Measurements from ENCODE around the gene TMEM86A. TPM values are rescaled to one million over a fixed set of nuclear protein-coding genes. Genes with fewer than 3 reads are reported as not detected.
A peak's percentile ranks its signal among the peaks of the same experiment; 100 is the strongest.

Gene TMEM86A
- total and polyA plus RNA-seq, 2 of the 13 experiments (the other 11 are each of a cell fraction or from before 2014, with no cell fraction given) = 0.03 to 0.07 TPM

DNA sequence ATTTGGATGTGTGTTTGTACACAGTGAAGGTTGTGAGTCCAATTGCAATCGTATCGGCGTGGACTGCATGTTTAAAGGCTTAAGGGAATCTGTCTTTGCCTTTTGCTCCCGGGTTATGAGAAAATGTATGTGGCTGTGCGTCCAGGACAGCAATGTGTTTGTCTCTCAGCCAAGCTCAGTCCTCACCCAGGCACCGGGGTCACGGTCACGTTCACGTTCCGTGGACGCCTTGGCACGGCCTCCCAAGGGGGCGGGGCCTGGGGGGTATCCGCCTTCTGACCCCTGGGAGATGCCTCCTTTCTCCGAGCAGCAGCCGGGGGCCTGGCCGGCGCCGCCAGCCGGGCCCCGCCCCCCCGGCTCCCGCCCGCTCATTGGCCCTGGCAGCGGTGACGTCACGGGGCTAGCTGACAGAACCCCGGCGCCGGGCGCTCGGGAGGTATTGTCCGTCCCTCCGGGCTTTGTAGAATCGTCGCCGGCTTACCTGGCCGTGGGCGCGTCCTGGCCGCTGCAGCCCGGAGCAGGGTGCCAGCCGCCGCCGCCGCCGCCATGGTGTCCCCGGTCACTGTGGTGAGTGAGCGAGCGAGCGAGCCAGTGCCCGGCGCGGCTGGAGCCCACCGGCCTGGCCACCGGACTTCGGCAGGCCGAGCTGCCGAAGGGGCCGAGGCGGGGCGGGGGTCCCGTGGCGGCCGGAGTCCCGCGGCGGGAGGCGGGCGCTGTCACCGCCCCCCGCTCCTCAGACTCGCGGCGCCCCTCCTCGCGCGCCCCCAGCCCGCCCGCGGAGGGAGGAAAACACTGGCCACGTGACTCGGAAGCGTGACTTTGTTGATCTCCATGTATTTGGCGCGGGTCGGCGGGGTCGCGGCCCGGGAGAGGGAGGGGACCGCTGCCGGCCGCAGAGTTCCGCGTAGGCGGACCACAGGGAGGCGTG lies at the start of gene TMEM86A (continued):
- TF ChIP-seq, protein P1, sequence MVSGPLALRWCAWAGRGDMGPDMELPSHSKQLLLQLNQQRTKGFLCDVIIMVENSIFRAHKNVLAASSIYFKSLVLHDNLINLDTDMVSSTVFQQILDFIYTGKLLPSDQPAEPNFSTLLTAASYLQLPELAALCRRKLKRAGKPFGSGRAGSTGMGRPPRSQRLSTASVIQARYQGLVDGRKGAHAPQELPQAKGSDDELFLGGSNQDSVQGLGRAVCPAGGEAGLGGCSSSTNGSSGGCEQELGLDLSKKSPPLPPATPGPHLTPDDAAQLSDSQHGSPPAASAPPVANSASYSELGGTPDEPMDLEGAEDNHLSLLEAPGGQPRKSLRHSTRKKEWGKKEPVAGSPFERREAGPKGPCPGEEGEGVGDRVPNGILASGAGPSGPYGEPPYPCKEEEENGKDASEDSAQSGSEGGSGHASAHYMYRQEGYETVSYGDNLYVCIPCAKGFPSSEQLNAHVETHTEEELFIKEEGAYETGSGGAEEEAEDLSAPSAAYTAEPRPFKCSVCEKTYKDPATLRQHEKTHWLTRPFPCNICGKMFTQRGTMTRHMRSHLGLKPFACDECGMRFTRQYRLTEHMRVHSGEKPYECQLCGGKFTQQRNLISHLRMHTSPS (CRISPR knock-in tag; IDR thresholded peaks at IDR 0.05; ENCODE audit: low read depth) = no peak
- no peak for TF ChIP-seq ZNF792 (CRISPR knock-in tag; IDR thresholded peaks at IDR 0.05)
- TF ChIP-seq MIER2 (CRISPR knock-in tag; IDR thresholded peaks at IDR 0.05) = no peak
- 0 out of 2 replicates have a peak, but pooled peaks have one; percentile 44 for TF ChIP-seq ZNF256 (CRISPR knock-in tag; conservative IDR thresholded peaks at IDR 0.05)
- TF ChIP-seq NCOA1 (CRISPR knock-in tag; IDR thresholded peaks at IDR 0.05) = no peak
- TF ChIP-seq ZNF33B (CRISPR knock-in tag; IDR thresholded peaks at IDR 0.05) = no peak
- no peak for TF ChIP-seq ZMYM3 (CRISPR knock-in tag; IDR thresholded peaks at IDR 0.05)
- no peak for TF ChIP-seq ZEB1 (IDR thresholded peaks at IDR 0.05; ENCODE audit: insufficient replicate concordance, low read depth)
- no peak for TF ChIP-seq RELA (CRISPR knock-in tag; IDR thresholded peaks at IDR 0.05)
- peak; percentile 46; the same call in 1 of the 2 replicates for TF ChIP-seq SIN3A (IDR thresholded peaks at IDR 0.05; ENCODE audit: borderline replicate concordance, low read depth, low read length)
- TF ChIP-seq YEATS4 (CRISPR knock-in tag; IDR thresholded peaks at IDR 0.05; ENCODE audit: borderline replicate concordance) = no peak
- TF ChIP-seq HDAC6 (IDR thresholded peaks at IDR 0.05; ENCODE audit: low read depth, low read length) = no peak
- TF ChIP-seq, protein P2, sequence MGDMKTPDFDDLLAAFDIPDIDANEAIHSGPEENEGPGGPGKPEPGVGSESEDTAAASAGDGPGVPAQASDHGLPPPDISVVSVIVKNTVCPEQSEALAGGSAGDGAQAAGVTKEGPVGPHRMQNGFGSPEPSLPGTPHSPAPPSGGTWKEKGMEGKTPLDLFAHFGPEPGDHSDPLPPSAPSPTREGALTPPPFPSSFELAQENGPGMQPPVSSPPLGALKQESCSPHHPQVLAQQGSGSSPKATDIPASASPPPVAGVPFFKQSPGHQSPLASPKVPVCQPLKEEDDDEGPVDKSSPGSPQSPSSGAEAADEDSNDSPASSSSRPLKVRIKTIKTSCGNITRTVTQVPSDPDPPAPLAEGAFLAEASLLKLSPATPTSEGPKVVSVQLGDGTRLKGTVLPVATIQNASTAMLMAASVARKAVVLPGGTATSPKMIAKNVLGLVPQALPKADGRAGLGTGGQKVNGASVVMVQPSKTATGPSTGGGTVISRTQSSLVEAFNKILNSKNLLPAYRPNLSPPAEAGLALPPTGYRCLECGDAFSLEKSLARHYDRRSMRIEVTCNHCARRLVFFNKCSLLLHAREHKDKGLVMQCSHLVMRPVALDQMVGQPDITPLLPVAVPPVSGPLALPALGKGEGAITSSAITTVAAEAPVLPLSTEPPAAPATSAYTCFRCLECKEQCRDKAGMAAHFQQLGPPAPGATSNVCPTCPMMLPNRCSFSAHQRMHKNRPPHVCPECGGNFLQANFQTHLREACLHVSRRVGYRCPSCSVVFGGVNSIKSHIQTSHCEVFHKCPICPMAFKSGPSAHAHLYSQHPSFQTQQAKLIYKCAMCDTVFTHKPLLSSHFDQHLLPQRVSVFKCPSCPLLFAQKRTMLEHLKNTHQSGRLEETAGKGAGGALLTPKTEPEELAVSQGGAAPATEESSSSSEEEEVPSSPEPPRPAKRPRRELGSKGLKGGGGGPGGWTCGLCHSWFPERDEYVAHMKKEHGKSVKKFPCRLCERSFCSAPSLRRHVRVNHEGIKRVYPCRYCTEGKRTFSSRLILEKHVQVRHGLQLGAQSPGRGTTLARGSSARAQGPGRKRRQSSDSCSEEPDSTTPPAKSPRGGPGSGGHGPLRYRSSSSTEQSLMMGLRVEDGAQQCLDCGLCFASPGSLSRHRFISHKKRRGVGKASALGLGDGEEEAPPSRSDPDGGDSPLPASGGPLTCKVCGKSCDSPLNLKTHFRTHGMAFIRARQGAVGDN (CRISPR knock-in tag; IDR thresholded peaks at IDR 0.05) = peak; percentile 57
- TF ChIP-seq ZNF570 (CRISPR knock-in tag; IDR thresholded peaks at IDR 0.05; ENCODE audit: borderline replicate concordance) = no peak
- 0 out of 2 replicates have a peak, but pooled peaks have one; percentile 31 for TF ChIP-seq ZNF441 (CRISPR knock-in tag; IDR thresholded peaks at IDR 0.05; ENCODE audit: borderline replicate concordance)
- no peak for TF ChIP-seq ZFYVE20 (CRISPR knock-in tag; IDR thresholded peaks at IDR 0.05; ENCODE audit: borderline replicate concordance, low read depth)
- TF ChIP-seq CEBPB (IDR thresholded peaks at IDR 0.05; ENCODE audit: borderline replicate concordance, low read depth, low read length) = no peak
- no peak for TF ChIP-seq SRF (IDR thresholded peaks at IDR 0.05; ENCODE audit: low read depth, low read length)
- TF ChIP-seq ZNF788 (CRISPR knock-in tag; IDR thresholded peaks at IDR 0.05; ENCODE audit: borderline replicate concordance) = no peak
- TF ChIP-seq, protein P3, sequence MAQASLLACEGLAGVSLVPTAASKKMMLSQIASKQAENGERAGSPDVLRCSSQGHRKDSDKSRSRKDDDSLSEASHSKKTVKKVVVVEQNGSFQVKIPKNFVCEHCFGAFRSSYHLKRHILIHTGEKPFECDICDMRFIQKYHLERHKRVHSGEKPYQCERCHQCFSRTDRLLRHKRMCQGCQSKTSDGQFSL (CRISPR knock-in tag; IDR thresholded peaks at IDR 0.05) = no peak
- no peak for TF ChIP-seq SRY (CRISPR knock-in tag; IDR thresholded peaks at IDR 0.05)
- peak; percentile 33 for TF ChIP-seq GABPB1 (CRISPR knock-in tag; IDR thresholded peaks at IDR 0.05)
- no peak for TF ChIP-seq ZNF205 (CRISPR knock-in tag; IDR thresholded peaks at IDR 0.05)
- TF ChIP-seq SALL1 (CRISPR knock-in tag; IDR thresholded peaks at IDR 0.05) = peak; percentile 49; the same call in 1 of the 2 replicates
